HFF-Myc (cell line): ENCODE results near the gene KCNK18.

ENCODE experiments used
- DNase-seq: peaks from one replicate; pipeline ENCODE4 v3.0.0-alpha.2; 2011; ENCODE audit warnings: low read depth; ENCODE audit errors: extremely low read depth
- H3K4me3 ChIP-seq: replicated peaks from 2 replicates; pipeline ENCODE4 v1.5.1; 2011; ENCODE audit warnings: low read depth, mild to moderate bottlenecking, control low read depth, low read length
- TF ChIP-seq, protein P1 (sequence below): IDR thresholded peaks from 2 replicates; pipeline ENCODE4 v1.5.1; 2012; ENCODE audit warnings: mild to moderate bottlenecking, low read depth, low read length, control low read depth; ENCODE audit errors: missing control alignments

KCNK18 gene

DNA sequence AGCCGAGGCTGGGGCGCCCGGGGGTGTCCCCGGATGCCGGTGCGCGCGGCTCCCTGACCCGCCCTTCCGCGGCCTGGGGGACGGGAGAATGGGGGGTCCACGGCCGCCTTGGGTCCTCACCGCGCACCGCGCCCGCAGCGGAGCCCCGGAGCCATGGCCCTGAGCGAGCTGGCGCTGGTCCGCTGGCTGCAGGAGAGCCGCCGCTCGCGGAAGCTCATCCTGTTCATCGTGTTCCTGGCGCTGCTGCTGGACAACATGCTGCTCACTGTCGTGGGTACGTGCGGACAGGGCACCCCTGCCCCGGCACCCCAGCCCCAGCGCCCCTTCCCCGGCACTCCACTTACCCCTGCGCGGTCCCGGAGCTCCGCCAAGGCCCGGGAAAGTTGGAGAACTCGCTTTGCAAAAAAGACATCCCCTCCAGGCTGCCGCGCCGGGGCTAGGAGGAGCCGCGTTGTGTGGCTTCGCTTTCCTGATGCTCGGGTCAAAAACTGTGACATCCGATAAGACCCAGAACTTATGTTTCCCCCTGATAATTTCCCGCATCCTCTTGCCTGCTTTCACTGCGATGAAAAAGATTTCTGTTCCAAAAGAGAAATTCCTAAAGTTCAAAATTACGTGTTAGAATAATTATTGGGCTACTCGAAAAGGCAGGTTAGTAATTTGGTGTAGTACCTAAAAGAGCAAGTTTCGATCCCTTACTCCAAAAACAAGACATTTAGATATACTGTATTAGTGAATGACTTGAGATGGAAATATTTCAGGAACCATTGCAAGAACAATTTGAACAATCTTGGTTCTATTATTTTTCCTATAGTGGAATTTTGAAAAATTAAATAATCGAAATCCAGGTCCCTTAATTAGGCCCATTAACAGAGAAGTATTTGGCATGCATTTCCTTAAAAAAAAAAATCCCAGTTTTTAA, 44.5 kb downstream of the KCNK18 start:
- H3K4me3 ChIP-seq, result peak overlapping the region; percentile 20; the same call in 1 of the 2 replicates
- TF ChIP-seq, protein P1, sequence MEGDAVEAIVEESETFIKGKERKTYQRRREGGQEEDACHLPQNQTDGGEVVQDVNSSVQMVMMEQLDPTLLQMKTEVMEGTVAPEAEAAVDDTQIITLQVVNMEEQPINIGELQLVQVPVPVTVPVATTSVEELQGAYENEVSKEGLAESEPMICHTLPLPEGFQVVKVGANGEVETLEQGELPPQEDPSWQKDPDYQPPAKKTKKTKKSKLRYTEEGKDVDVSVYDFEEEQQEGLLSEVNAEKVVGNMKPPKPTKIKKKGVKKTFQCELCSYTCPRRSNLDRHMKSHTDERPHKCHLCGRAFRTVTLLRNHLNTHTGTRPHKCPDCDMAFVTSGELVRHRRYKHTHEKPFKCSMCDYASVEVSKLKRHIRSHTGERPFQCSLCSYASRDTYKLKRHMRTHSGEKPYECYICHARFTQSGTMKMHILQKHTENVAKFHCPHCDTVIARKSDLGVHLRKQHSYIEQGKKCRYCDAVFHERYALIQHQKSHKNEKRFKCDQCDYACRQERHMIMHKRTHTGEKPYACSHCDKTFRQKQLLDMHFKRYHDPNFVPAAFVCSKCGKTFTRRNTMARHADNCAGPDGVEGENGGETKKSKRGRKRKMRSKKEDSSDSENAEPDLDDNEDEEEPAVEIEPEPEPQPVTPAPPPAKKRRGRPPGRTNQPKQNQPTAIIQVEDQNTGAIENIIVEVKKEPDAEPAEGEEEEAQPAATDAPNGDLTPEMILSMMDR, result no peak
- no peak for DNase-seq

DNA sequence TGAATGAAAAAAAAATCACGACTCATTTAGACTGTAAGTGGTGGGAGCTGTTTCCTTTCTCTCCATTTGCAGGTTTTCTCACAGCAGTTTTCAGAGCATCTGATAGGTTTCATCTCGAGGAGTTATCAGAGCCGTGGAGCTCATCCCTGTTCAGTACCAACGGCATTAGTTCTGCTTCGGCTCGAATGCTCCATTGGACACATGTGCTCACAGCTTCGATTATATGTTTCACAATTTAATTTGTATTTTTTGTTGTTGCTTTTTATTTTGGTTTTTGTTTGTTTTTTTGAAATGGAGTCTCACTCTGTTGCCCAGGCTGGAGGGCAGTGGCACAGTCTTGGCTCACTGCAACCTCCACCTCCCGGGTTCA, 45.2 kb downstream of the KCNK18 start:
- DNase-seq, result no peak
- no peak overlapping the region for H3K4me3 ChIP-seq
- TF ChIP-seq, protein P1, result no peak

DNA sequence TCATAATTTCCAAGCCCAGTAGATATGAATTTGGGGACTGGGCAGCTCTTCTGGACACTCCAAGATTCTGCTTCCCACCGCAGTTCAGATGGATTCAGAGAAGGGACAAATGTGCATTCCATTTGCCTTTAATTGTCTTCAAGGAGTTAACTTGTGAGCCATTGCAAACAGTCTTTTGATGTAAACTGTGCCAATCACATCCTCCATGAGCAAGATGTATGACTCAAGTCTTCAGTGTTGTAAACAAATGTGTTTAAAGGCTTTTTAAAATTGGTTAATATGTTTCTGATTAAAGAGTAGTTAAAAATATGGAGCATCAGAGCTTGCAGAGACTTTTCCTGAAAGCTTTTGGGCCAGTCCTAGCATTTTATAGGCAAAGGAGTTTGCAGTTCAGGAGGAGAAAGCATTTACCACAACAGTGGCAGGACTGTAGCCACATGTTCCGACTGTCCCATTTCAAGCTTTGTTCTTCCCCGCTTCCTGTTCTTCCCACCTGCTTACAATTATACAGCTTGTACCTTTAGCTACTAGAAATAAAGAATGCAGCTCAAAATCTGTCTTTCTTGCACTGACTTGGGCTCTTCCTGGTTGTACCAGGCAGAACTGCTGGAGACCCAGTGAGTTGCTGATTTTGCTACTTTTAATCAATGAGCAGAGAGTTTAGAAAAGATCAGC, 49.8 kb downstream of the KCNK18 start:
- DNase-seq, result peak; percentile 88
- no peak overlapping the region for H3K4me3 ChIP-seq
- TF ChIP-seq, protein P1, result no peak

DNA sequence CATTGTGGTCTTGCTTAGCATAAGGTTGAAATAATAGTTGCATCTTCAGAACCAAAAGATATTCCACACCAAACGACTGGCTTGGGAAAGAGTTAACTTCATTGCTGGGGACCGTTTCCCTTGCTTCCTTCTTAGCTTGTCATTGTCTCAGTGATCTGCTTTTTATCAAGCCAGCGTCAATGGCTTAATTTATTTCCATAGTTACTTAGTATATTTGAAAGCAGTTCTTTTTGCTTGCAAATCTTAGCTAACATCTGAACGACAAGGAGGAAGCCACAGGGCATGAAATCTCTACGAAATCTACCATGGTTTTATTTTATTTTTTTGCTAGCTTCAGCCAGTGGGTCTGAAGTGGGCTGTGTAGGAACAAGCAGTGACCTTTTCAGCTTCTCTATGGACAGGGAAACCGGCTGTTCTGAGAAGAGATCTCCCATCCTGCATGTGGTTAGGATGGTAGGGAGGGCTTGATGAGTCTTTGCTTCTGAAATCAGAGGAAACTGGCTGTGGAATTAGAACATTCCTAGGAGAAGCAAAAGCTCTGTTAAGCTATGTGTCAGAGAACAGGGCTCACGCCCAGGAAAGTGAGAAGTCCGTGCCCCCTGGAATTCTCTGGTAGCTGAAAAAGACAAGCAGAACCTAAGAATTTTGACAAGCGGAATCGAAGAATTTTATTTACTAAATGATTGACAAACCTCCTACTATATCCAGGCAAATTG, 51.6 kb downstream of the KCNK18 start:
- DNase-seq, result no peak
- no peak overlapping the region for H3K4me3 ChIP-seq
- TF ChIP-seq, protein P1, result no peak

DNA sequence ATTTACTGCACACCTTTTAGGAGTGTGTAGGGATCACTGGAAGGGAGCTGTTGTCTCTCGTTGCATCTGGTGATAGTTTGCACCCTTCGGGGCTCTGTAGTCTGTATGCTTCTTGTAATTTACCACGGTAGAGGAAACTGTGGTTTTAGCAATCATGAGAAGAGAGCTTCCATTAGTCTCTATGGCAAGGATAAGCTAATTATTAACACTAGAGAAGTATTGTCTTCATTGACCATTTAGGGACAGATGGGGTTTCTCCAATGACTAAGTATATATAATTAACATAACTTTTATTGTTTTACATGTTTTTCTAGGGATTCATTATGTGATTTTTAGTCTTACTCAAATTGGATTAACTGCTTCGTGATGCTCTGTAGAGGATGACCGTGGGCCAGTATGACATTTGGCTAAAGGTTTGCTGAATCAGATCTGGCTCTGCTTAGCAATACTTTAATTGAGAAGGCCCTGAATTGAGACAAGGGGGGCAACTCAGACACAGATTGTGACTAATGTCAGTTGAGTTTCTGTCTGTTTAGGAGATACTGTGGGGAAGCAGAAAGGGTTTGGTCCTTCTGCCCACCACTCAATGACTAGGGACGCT, 52.3 kb downstream of the KCNK18 start:
- H3K4me3 ChIP-seq, result no peak overlapping the region
- no peak for DNase-seq
- TF ChIP-seq, protein P1, result no peak

DNA sequence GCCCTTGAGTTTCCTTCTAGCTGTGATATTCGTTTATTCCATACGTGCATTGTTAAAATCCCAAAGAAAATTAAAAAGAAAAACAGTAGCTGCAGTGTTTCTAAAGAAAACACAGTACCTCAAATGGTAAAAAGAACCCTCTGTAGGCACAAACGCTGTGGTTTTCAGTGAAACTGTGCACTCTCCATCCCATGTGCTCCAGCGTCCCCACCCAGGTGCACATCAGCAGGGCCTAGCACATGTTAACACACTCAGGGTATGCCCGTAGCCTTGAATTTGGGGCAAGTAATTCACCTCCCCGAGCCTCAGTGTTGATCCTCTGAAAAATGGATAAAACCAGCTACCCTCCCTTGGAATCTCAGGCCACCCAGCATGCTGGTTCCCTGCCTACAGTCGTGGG, 53.1 kb downstream of the KCNK18 start:
- TF ChIP-seq, protein P1, result no peak
- DNase-seq, result no peak
- H3K4me3 ChIP-seq, result no peak overlapping the region
